Calu3 (cell line): ENCODE results near the gene ADCY7. TPM values are rescaled to one million over a fixed set of nuclear protein-coding genes. Genes with fewer than 3 reads are reported as not detected.

Experiments
- BruUV-seq: library from RNA; stranded (reverse); fragments of 400-500 nt; replicated peaks from 2 replicates; lab custom pipeline; 2021; lab: Mats Ljungman, UMichigan
- CTCF ChIA-PET: fragments of 300-600 bp; sonication (Branson Sonifier 250); formaldehyde crosslinking; loops from one replicate; lab custom pipeline; 2022; ENCODE audit warnings: antibody characterized with exemption; lab: Charles Lee
- DNase-seq: peaks from one replicate; pipeline ENCODE4 v3.0.0; 2022
- H3K27ac Mint-ChIP-seq: one replicate; pipeline ENCODE4 v1.8.0; 2022; ENCODE audit warnings: mixed read lengths; ENCODE audit not compliant: unreplicated experiment
- H3K27me3 Mint-ChIP-seq: one replicate; pipeline ENCODE4 v1.8.0; 2022; ENCODE audit warnings: mixed read lengths; ENCODE audit not compliant: unreplicated experiment
- H3K36me3 Mint-ChIP-seq: one replicate; pipeline ENCODE4 v1.8.0; 2022; ENCODE audit warnings: mild to moderate bottlenecking, moderate library complexity, mixed read lengths; ENCODE audit not compliant: insufficient read depth, unreplicated experiment
- H3K4me1 Mint-ChIP-seq: one replicate; pipeline ENCODE4 v1.8.0; 2022; ENCODE audit warnings: mild to moderate bottlenecking, low read depth, mixed read lengths; ENCODE audit not compliant: unreplicated experiment
- H3K4me3 Mint-ChIP-seq: one replicate; pipeline ENCODE4 v1.8.0; 2022; ENCODE audit warnings: mild to moderate bottlenecking, low read depth, moderate library complexity, mixed read lengths; ENCODE audit not compliant: unreplicated experiment
- H3K9me3 Mint-ChIP-seq: one replicate; pipeline ENCODE4 v1.8.0; 2022; ENCODE audit warnings: low read depth, mixed read lengths; ENCODE audit not compliant: unreplicated experiment
- intact Hi-C: fragments of 100-400 bp; cut with micrococcal nuclease; formaldehyde crosslinking; loops from one replicate; pipeline ENCODE4 v1.10.0; 2022; ENCODE audit not compliant: unreplicated experiment
- total RNA-seq: library from RNA; stranded (reverse); gene quantifications from 2 replicates; pipeline ENCODE4 v1.2.3, GENCODE V29; 2022
- TF ChIP-seq, protein P1 (sequence below): fragments of 200-600 bp; IDR thresholded peaks from one replicate; pipeline ENCODE4 v1.8.0; 2022; ENCODE audit warnings: antibody characterized with exemption; ENCODE audit not compliant: unreplicated experiment

Gene ADCY7
- total RNA-seq, 1 experiment from 2014 or later, result 67.7 TPM

DNA sequence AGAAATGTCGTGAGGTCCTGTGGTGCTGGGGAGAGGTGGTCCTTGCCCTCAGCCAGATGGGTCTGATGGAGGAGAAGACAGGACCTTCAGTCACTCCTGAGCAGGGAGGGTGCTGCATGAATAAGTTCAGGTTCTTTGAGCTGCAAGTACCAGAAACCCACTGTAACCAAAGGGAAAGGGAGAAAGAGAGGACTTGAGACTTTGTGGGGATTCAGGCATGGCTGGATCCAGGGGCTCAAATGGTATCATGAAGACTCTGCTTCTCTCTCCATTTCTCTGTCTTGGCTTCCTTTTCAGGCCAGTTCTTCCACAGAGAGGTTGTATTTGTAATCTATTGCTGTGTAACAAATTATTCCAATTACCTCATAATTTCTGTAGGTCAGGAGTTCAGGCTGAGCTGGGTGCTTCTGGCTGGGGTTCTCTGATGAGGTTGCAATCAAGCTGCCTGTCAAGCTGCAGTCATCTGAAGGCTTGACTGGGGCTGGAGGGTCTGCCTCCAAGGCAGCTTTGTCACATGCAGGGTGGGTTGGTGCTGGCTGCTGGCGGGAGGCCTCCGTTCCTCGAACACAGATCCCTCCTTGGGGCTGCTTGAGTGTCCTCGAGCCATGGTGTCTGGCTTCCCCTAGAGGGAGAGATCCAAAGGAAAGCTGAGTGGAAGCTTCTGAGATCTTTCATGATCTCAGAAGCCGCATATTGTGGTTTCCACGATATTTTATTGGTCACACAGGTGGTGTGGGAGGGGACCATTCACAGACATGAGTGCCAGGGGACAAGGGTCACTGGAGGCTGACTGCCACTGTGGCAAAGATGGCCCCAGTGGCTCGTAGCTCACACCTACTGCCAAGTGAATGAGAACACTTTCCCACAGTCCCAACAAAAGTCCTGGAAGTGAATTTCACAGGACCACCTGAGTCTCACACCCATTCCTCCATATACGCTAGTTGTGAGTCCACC lies 5.9 kb upstream of the ADCY7 start:
- no peak for DNase-seq
- Mint-ChIP-seq H3K27me3 (no peaks in the 10 kb centered on the region), H3K36me3 (no peaks in the 10 kb centered on the region), H3K4me3 (no peak overlapping the region), H3K27ac (no peak overlapping the region), H3K4me1 (peaks cover 19% of the 10 kb centered on the region), H3K9me3 (no peaks in the 10 kb centered on the region)
- intact Hi-C loops, result no loop called here
- BruUV-seq, result no TSS peak
- CTCF ChIA-PET, result interaction anchor here (0.6 kb wide), 1 partner anchor 104 kb away, joined by 3 read pairs; no protein-coding TSS in a partner anchor
- TF ChIP-seq, protein P1, sequence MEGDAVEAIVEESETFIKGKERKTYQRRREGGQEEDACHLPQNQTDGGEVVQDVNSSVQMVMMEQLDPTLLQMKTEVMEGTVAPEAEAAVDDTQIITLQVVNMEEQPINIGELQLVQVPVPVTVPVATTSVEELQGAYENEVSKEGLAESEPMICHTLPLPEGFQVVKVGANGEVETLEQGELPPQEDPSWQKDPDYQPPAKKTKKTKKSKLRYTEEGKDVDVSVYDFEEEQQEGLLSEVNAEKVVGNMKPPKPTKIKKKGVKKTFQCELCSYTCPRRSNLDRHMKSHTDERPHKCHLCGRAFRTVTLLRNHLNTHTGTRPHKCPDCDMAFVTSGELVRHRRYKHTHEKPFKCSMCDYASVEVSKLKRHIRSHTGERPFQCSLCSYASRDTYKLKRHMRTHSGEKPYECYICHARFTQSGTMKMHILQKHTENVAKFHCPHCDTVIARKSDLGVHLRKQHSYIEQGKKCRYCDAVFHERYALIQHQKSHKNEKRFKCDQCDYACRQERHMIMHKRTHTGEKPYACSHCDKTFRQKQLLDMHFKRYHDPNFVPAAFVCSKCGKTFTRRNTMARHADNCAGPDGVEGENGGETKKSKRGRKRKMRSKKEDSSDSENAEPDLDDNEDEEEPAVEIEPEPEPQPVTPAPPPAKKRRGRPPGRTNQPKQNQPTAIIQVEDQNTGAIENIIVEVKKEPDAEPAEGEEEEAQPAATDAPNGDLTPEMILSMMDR, result no peak

- no TSS peak for BruUV-seq
- intact Hi-C loops, result no loop called here
- H3K27me3 Mint-ChIP-seq, result no peaks in the 10 kb centered on the region
- no peak overlapping the region for H3K4me3 Mint-ChIP-seq
- peaks cover 3% of the 10 kb centered on the region for H3K36me3 Mint-ChIP-seq
- DNase-seq, result no peak
- no peaks in the 10 kb centered on the region for H3K9me3 Mint-ChIP-seq
- no peak overlapping the region for H3K27ac Mint-ChIP-seq
- TF ChIP-seq, protein P1, result no peak
- CTCF ChIA-PET, result no interaction called here
- peaks cover 26% of the 10 kb centered on the region for H3K4me1 Mint-ChIP-seq
Observed at GRCh38 chr16:50261160-50261706, 5.1 kb upstream of the ADCY7 start.

GRCh38 chr16:50261707-50262235 lies 4.6 kb upstream of the ADCY7 start:
- H3K4me1 Mint-ChIP-seq, result peaks cover 32% of the 10 kb centered on the region
- no peak overlapping the region for H3K27ac Mint-ChIP-seq
- intact Hi-C loops, result no loop called here
- H3K9me3 Mint-ChIP-seq, result no peaks in the 10 kb centered on the region
- peaks cover 6% of the 10 kb centered on the region for H3K36me3 Mint-ChIP-seq
- H3K4me3 Mint-ChIP-seq, result no peak overlapping the region
- TF ChIP-seq, protein P1, result no peak
- BruUV-seq, result no TSS peak
- CTCF ChIA-PET, result no interaction called here
- DNase-seq, result no peak
- no peaks in the 10 kb centered on the region for H3K27me3 Mint-ChIP-seq

GRCh38 chr16:50263060-50263909 lies 3.1 kb upstream of the ADCY7 start:
- peak overlapping the region; percentile 1 for H3K27ac Mint-ChIP-seq
- TF ChIP-seq, protein P1, result no peak
- DNase-seq, result no peak
- peaks cover 42% of the 10 kb centered on the region for H3K4me1 Mint-ChIP-seq
- H3K27me3 Mint-ChIP-seq, result no peaks in the 10 kb centered on the region
- CTCF ChIA-PET, result no interaction called here
- no peak overlapping the region for H3K4me3 Mint-ChIP-seq
- H3K9me3 Mint-ChIP-seq, result no peaks in the 10 kb centered on the region
- no TSS peak for BruUV-seq
- intact Hi-C loops, result no loop called here
- H3K36me3 Mint-ChIP-seq, result peaks cover 6% of the 10 kb centered on the region
